Mesothelial cell of epicardium (in vitro differentiated cells): ENCODE measurements around the gene WNT5A. TPM values are rescaled to one million over a fixed set of nuclear protein-coding genes. Genes with fewer than 3 reads are reported as not detected.

Experiments used
- DNase-seq, 2 experiments: peaks; one replicate each; pipeline ENCODE4 v3.0.0; 2021; ENCODE audit warnings: low spot score in 2 of 2; ENCODE audit not compliant: unreplicated experiment in 2 of 2
- H3K27ac Mint-ChIP-seq: 2 replicates; pipeline ENCODE4 v1.8.0; 2021; ENCODE audit warnings: mixed read lengths
- H3K27me3 Mint-ChIP-seq: 2 replicates; pipeline ENCODE4 v1.8.0; 2021; ENCODE audit warnings: low read depth, mixed read lengths
- H3K36me3 Mint-ChIP-seq: 2 replicates; pipeline ENCODE4 v1.8.0; 2021; ENCODE audit warnings: mixed read lengths
- H3K4me1 Mint-ChIP-seq: 2 replicates; pipeline ENCODE4 v1.8.0; 2021; ENCODE audit warnings: mixed read lengths
- H3K4me3 Mint-ChIP-seq: 2 replicates; pipeline ENCODE4 v1.8.0; 2021; ENCODE audit warnings: mild to moderate bottlenecking, moderate library complexity, mixed read lengths
- H3K9me3 Mint-ChIP-seq: 2 replicates; pipeline ENCODE4 v1.8.0; 2021; ENCODE audit warnings: mixed read lengths
- CTCF ChIP-seq: fragments of 200-600 bp; sonication (generic); IDR thresholded peaks from one replicate; pipeline ENCODE4 v1.5.0; 2021; ENCODE audit warnings: antibody characterized with exemption; ENCODE audit not compliant: unreplicated experiment
- total RNA-seq: library from RNA; stranded (reverse); gene quantifications from 3 replicates; pipeline ENCODE4 v1.2.1, GENCODE V29; 2021

The WNT5A gene
- total RNA-seq, 1 donor from 2014 or later: 63.8 TPM

GRCh38 chr3:55459838-55460237 lies 27.3 kb downstream of the WNT5A start:
- DNase-seq: no peak
- H3K4me1 Mint-ChIP-seq: no peaks in the 10 kb centered on the region
- TF ChIP-seq CTCF: no peak
- peaks cover 3% of the 10 kb centered on the region for H3K9me3 Mint-ChIP-seq
- H3K27me3 Mint-ChIP-seq: no peaks in the 10 kb centered on the region
- no peak overlapping the region for H3K27ac Mint-ChIP-seq
- H3K4me3 Mint-ChIP-seq: no peak overlapping the region
- H3K36me3 Mint-ChIP-seq: peaks cover 5% of the 10 kb centered on the region

GRCh38 chr3:55458181-55458790 lies 28.8 kb downstream of the WNT5A start:
- no peak for TF ChIP-seq CTCF
- no peaks in the 10 kb centered on the region for H3K27me3 Mint-ChIP-seq
- peaks cover 3% of the 10 kb centered on the region for H3K9me3 Mint-ChIP-seq
- H3K4me3 Mint-ChIP-seq: no peak overlapping the region
- H3K36me3 Mint-ChIP-seq: peaks cover 5% of the 10 kb centered on the region
- H3K4me1 Mint-ChIP-seq: peaks cover 3% of the 10 kb centered on the region
- H3K27ac Mint-ChIP-seq: no peak overlapping the region
- no peak for DNase-seq

GRCh38 chr3:55455915-55456314 lies 31.2 kb downstream of the WNT5A start:
- Mint-ChIP-seq H3K36me3 (no peaks in the 10 kb centered on the region), H3K27me3 (no peaks in the 10 kb centered on the region), H3K4me3 (no peak overlapping the region), H3K9me3 (no peaks in the 10 kb centered on the region), H3K4me1 (peaks cover 3% of the 10 kb centered on the region), H3K27ac (no peak overlapping the region)
- no peak for DNase-seq
- no peak for TF ChIP-seq CTCF

- Mint-ChIP-seq H3K27ac (no peak overlapping the region), H3K4me1 (peaks cover 3% of the 10 kb centered on the region), H3K36me3 (no peaks in the 10 kb centered on the region), H3K27me3 (no peaks in the 10 kb centered on the region), H3K4me3 (no peak overlapping the region), H3K9me3 (no peaks in the 10 kb centered on the region)
- DNase-seq: no peak
- TF ChIP-seq CTCF: no peak
Observed at GRCh38 chr3:55454611-55455010, 32.5 kb downstream of the WNT5A start.

GRCh38 chr3:55453886-55454496 lies 33.1 kb downstream of the WNT5A start:
- H3K4me3 Mint-ChIP-seq: no peak overlapping the region
- TF ChIP-seq CTCF: no peak
- no peaks in the 10 kb centered on the region for H3K9me3 Mint-ChIP-seq
- no peak for DNase-seq
- H3K4me1 Mint-ChIP-seq: peaks cover 3% of the 10 kb centered on the region
- H3K36me3 Mint-ChIP-seq: no peaks in the 10 kb centered on the region
- H3K27me3 Mint-ChIP-seq: no peaks in the 10 kb centered on the region
- no peak overlapping the region for H3K27ac Mint-ChIP-seq

- no peak for DNase-seq
- Mint-ChIP-seq H3K27ac (no peak overlapping the region), H3K4me1 (peaks cover 3% of the 10 kb centered on the region), H3K4me3 (no peak overlapping the region), H3K27me3 (no peaks in the 10 kb centered on the region), H3K9me3 (no peaks in the 10 kb centered on the region), H3K36me3 (no peaks in the 10 kb centered on the region)
- no peak for TF ChIP-seq CTCF
Observed at GRCh38 chr3:55452886-55453285, 34.2 kb downstream of the WNT5A start.
